Hematopoietic multipotent progenitor cell treated with erythropoietin and hydrocortisone succinate and interleukin-3 and kit ligand, for 15 days (in vitro differentiated cells): ENCODE results near the gene SH3BGRL.
"Not testable (repeated sequence)": the region's sequence is repeated elsewhere in the genome, so short reads cannot be mapped to it uniquely, and the experiment has no call there.

Experiments
- DNase-seq: peaks from one replicate; pipeline ENCODE4 v3.0.0-alpha.2; 2015; ENCODE audit warnings: low spot score

Gene SH3BGRL

DNA sequence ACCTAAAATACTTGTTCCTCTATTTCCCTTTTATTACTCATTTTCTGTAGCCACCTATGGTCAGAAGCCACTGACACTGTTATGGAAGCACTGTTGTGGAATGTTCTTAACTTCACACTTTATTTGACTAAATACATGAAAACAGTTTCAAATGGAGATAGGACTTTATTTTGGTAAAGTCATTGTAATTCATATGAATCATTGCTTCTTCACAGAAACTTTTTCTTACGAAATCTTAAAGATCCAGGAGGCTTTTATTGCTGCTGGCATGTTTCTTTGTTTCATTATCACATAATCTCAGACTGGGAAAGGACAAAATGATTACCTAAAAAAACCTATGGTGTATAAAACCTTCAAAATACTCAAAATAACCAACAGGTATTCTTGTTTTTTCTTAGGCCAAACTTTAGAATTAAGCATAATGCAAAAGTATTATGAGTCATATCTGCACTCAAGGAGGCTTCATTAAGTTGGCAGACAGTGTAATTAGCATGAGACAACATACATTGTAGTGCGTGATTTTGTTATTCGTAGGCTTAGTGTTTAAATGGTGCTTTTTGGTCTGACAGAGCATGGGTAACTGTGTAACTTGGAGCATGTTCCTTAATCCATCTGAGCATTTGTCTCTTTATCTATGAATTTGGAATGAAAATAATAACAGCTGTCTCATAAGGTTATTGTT, 58.0 kb downstream of the SH3BGRL start:
- no peak for DNase-seq

DNA sequence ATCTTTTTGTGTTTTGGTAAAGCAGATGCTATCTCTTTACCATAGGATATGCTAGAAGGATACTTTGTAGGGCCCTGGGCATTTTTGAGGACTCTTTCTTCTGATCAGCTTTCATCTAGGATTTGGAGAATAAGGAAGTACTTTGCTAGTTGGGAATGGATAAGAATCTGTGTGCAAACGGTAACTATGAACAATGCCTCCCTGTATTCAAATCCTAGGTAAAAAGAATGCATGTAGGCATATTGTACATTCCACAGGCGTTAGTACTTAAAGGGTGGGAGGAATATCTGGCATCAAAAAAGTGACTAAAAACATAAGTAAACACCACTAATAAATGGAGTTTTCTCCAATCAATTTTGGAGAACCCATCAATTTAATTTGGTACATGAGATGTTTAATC, 59.7 kb downstream of the SH3BGRL start:
- no peak for DNase-seq

DNA sequence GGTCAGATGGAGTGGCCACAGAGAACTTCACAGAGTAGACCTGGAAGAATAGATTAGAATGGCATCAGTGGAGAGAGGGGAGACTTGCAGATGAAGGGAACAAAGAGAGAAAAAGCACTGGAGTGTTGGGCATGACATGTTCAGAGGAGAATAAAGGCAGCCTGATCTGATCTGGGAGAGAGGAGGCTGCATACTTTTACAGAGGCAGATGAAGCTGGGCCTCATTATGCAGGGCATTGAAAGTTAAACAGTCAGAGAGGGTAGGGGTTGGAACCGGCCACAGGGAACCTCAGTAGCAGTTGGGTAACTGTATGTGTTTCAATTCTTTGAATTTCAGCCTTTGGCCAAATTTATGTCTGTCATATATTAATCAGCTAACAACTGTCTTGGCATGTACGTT, 61.2 kb downstream of the SH3BGRL start:
- DNase-seq: no peak

DNA sequence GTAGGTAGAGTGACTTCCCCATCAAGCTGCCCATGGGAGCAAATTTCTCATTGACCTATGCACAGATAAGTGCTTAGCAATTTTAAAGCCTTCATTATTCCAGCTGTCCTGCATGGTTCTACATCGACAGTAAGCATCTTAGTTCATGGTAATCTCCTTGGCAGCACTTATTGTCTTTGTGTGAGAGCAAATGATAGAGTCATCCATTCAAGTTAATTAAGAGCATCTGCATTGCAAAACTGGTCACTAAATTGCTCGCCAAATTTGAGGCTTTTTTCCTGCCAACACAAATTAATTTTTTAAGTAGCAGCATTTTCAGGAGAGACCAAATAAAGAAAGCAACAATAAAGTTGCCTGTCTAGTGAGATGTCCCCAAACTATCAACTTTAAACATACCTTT, 76.7 kb downstream of the SH3BGRL start:
- no peak for DNase-seq

DNA sequence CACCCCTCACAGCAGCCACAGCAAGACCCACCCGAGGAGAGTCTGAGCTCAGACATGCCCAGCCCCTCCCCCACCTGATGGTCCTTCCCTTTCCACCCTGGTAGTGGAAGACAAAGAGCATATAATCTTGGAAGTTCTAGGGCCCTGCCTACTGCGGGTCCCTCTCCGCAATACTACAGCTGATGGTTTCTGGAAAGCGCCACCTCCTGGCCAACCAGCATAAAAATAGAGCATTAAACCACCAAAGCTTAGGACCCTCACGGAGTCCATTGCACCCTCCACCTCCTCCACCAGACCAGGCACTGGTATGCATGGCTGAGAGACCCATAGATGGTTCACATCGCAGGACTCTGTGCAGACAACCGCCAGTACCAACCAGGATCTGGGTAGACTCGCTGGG, 78.2 kb downstream of the SH3BGRL start:
- no peak for DNase-seq

DNA sequence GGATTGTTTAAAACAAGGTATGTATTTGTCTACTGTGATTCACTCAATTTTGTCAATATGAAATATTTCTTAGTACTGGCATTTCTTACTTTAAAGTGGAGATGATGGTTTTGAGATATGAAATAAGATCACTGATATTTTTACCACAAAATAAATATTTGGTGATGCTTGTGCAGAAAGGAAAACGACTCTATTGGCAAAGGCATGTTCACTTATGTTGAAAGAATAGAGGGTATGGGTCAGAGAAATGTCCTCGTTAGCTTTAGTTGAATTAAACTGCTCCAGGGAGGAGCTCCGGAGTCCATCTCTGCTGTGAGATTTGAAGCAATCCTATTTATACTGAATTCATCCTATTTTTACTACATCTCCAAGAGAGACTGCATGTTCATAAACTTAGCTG, 84.2 kb downstream of the SH3BGRL start:
- no peak for DNase-seq

DNA sequence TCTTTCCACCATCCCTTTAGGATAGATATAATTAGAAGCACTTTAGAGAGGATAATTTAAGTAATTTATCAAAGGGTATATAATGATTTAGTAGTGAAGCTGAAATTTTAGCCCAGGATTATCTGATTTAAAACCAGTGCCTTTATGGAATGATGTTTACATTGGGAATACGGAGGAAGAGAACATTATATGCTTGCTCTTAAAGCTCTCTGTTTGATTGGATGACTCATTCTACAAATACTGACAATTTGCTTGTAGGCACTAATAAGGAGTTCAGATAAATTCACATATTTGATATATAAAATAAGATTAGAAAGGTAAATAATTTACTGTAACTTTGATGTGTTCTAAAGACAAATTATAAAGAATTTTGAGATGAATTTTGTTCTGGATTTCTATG, 84.7 kb downstream of the SH3BGRL start:
- no peak for DNase-seq

DNA sequence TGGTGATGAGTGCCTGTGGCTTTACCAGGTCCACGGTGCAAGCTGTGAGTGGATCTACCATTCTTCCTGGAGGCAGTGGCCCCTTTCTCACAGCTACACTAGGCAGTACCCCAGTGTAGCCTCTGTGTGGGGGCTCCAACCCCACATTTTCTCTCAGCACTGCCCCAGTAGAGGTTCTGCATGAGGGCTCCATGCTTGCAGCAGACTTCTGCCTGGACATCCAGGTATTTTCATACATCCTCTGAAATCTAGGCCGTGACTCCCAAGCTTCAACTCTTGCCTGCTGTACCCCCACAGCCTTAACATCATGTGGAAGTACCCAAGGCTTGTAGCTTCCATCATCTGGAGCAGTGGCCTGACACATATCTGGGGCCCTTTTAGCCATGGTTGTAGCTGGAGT, 90.1 kb downstream of the SH3BGRL start:
- no peak for DNase-seq

DNA sequence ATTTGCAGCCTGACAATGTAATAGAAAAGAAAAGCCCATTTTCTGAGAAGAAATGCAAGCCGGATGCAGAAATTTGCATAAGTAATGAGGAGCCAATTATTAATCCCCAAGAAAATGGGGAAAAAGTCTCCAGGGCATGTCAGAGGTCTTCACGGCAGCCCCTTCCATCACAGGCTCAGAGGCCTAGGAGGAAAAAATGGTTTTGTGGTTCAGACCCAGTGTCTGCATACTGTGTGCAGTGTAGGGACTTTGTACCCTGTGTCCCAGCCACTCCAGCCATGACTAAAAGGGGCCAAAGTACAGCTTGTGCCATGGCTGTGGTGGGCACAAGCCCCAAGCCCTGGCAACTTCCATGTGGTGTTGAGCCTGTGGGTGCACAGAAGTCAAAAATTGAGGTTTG, 92.2 kb downstream of the SH3BGRL start:
- DNase-seq: no peak

DNA sequence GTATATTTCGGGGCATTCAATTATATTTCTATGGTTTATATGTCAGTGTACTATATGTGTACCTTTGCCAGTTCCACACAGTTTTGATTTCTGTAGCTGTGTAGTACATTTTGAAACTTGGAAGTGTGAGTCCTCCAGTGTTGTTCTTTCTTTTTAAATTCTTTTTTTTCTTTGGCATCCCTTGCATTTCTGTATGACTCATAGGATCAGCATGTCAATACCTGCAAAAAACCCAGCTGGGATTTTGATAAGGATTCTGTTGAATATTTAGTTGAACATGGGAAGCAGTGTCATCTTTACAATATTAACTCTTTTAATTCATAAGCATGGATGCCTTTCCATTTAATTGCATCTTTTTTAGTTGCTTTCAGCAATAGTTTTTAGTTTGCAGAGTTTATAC, 100.0 kb downstream of the SH3BGRL start:
- DNase-seq: no peak

DNA sequence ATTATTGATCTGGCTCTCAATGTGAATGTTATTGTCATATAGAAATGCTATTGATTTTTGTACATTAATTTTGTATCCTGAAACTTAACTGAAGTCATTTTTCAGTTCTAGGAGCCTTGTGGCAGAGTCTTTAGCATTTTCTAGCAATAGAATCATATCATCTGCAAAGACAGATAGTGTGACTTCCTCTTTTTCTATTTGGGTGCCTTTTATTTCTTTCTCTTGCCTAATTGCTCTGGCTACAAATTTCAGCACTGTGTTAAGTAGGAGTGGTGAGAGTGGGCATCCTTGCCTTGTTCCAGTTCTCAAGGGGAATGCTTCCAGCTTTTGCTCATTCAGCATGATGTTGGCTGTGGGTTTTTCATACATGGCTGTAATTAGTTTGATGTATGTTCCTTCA, 102.7 kb downstream of the SH3BGRL start:
- DNase-seq: no peak

DNA sequence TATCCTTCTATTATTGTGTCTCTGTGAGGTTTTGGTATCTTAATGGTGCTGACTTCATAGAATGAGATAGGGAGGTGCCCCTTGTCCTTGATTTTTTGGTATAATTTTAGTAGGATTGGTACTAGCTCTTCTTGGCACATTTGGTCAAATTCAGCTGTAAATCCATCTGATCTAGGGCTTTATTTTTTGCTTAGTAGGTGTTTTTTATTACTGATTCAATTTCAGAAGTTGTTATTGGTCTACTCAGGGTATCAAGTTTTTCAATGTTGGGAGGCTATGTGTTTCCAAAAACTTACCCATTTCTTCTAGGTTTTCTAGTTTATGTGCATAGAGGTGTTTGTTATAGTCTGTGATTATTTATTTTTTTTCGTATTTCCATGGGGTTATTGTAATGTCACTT, 103.3 kb downstream of the SH3BGRL start:
- no peak for DNase-seq

DNA sequence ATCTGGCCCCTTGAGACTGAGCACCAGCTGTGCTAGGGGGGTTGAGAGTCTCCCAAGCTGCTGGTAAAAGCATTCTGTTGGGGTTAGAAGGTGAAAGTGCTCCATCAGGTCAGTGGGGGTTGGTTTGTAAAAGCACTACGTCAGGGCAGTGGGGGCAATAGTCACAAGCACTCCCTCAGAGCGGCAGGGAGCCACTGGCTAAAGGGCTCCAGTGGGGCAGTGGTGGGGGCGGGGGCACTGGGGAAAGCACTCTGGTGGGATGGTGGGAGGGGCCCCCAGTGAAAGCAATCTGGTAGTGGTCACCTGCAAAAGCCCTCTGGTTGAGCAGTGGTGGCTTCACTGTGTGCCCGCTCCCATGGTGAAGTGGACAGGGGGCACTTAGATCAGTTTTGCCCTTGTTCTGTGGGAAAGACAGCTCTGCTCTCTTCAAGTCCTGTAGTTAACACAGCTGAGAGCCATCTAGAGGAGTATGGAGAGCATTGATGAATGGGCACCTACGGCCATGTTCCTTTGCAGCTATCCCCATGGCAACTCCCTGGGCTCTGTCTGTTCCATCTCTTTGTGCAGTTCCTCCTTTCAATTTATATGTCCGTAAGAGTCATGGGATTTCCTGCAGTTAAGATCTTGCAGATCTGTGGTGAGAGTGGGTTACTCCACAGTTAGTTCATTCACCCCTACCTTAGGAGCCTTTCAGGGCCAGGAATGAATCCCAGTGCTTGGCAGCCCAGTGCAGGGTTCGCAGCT, 106.4 kb downstream of the SH3BGRL start:
- DNase-seq: no peak

DNA sequence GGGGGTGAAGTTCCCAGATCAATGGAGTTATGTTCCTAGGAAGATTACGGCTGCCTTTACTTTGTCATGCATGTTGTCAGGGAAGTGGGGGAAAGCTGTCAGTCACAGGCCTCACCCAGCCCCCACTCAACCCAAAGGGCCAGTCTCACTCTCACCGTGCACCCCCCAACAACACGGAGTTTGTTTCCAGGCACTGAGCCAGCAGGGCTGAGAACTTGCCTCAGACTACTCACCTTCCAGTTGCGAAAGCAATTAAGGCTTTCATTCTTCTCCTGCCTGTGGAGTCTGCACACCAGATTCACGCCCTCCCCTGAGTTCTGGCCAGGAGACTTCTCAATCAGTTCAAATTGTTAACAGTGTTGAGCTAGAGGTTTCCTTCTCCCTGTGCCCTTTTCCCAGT, 114.3 kb downstream of the SH3BGRL start:
- DNase-seq: no peak

DNA sequence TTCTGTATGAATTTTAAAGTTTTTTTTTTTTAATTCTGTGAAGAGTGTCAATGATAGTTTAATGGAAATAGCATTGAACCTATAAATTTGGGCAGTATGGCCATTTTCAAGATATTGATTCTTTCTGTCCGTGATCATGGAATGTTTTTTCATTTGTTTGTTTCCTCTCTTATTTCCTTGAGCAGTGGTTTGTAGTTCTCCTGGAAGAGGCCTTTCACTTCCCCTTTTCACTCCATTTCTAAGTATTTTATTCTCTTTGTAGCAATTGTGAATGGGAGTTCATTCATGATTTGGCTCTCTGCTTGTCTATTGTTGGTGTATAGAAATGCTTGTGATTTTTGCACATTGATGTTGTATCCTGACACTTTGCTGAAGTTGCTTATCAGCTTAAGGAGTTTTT, 129.8 kb downstream of the SH3BGRL start:
- DNase-seq: not testable (repeated sequence)

DNA sequence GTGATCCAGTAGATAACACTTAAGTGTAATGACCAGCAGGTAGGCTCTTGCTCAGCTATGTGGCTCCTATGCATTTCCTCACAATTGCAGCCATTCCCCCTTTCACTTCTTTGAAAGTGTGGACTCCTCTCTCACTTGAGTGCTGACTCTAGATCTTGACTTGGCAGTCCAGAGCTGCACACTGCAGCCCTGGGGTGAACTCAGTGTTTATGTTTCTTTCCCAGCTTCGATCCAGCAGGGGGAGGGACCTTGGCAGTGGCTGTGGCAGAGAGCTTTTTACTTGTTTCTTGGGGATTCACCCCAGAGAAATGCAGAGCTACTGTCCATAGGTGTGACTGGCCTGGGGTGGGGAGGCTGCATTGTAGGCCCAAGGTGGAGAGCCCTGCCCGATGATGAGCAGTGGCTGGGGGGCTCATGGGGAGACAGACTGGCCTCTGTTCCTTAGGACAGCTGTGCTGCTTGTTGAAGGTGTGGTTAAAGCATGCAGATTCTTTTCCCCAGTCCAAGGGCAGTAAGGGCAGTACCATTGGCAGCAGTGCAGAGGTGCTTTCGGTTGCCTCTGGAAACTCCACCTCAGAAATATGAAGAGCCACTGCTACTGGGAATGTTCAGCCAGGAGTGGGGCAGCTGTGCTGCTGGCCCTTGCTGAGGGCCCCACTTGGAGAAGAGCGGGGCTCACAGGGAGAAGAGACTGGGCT, 134.7 kb downstream of the SH3BGRL start:
- DNase-seq: no peak

DNA sequence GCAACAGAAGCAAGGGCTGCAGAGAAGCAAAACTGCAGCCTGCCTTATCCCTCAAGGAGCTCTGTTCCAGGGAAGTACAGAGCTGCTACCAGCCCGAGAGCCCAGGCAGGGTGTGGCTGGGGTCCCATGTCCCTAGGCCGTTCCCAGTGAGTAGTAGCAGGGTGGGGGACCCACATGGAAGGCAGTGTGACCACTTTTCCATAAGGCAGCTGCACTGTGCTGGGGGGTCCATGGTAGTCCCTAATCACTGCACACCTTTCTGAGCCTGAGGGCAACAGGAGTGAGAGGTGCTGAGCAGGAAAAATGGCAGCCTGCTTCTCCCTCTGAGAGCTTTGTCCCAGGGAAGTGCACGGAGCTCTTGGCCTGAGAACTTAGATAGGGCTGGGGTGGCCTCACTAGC, 135.9 kb downstream of the SH3BGRL start:
- DNase-seq: no peak

DNA sequence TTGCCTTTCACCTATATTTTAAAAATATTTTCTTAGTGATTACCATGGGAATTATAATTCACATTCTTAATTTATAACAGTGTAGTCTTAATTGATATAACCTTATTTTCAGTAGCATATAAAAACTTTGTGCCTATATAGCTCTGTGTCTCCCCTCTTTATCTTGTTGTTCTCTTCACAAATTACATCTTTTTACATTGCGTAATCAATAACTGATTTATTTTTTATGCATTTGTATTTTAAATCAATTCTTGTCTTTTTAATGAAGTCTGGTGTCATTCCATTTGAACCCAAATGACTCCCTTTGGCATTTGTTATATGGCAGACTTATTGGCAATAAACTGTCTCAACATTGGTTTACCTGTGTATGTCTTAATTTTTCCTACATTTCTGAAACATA, 137.0 kb downstream of the SH3BGRL start:
- DNase-seq: no peak

DNA sequence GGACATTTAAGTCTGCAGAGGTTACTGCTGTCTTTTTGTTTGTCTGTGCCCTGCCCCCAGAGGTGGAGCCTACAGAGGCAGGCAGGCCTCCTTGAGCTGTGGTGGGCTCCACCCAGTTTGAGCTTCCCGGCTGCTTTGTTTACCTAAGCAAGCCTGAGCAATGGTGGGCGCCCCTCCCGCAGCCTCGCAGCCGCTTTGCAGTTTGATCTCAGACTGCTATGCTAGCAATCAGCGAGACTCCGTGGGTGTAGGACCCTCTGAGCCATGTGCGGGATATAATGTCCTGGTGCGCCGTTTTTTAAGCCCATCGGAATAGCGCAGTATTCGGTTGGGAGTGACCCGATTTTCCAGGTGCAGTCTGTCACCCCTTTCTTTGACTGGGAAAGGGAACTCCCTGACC, 143.4 kb downstream of the SH3BGRL start:
- DNase-seq: not testable (repeated sequence)
